ENCODE measurements around the gene RAB32.

RAB32 gene

GRCh38 chr6:146543211-146543939 is at the start of gene RAB32:
RAB32 (plus strand) TSS chr6:146543833; CDS start chr6:146543872, 39 bp downstream.
- DNase-seq (ENCODE audit: low read depth) = peak; percentile 78
- peak within 1 kb of the TSS; percentile 81 for H3K4me3 ChIP-seq (ENCODE audit: control insufficient read depth, low read depth, low read length)
- TF ChIP-seq, protein P1, sequence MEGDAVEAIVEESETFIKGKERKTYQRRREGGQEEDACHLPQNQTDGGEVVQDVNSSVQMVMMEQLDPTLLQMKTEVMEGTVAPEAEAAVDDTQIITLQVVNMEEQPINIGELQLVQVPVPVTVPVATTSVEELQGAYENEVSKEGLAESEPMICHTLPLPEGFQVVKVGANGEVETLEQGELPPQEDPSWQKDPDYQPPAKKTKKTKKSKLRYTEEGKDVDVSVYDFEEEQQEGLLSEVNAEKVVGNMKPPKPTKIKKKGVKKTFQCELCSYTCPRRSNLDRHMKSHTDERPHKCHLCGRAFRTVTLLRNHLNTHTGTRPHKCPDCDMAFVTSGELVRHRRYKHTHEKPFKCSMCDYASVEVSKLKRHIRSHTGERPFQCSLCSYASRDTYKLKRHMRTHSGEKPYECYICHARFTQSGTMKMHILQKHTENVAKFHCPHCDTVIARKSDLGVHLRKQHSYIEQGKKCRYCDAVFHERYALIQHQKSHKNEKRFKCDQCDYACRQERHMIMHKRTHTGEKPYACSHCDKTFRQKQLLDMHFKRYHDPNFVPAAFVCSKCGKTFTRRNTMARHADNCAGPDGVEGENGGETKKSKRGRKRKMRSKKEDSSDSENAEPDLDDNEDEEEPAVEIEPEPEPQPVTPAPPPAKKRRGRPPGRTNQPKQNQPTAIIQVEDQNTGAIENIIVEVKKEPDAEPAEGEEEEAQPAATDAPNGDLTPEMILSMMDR (IDR thresholded peaks at IDR 0.05; ENCODE audit: control insufficient read depth, insufficient read depth, low read depth, low read length, missing control alignments) = peak; percentile 43

DNA sequence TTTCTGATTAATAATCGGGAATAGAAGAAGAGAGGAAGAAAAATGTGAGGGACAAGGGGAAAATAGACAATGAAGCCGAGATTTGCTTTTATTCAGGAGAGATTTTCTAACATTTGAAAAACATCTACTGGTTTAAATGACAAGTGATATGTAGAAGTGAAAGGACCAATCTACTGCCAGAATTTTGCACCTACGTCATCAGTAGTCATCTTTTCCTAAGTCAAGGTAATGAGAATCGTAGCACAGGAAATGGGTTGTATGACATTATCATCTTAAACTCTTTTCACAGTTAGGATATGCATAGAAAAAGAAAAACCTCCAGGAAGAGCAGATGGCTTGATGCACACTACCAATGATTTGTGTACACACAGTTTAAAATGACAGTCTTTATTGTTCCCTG is 45.3 kb upstream of the RAB32 start:
- TF ChIP-seq, protein P1 (IDR thresholded peaks at IDR 0.05; ENCODE audit: control insufficient read depth, insufficient read depth, low read depth, low read length, missing control alignments) = no peak
- no peak for DNase-seq (ENCODE audit: low read depth)
- no peak overlapping the region for H3K4me3 ChIP-seq (ENCODE audit: control insufficient read depth, low read depth, low read length)

- H3K4me3 ChIP-seq (ENCODE audit: control insufficient read depth, low read depth, low read length) = no peak overlapping the region
- TF ChIP-seq, protein P1 (IDR thresholded peaks at IDR 0.05; ENCODE audit: control insufficient read depth, insufficient read depth, low read depth, low read length, missing control alignments) = no peak
- DNase-seq (ENCODE audit: low read depth) = no peak
These were observed 40.5 kb upstream of the RAB32 start for GRCh38 chr6:146503096-146503495.

DNA sequence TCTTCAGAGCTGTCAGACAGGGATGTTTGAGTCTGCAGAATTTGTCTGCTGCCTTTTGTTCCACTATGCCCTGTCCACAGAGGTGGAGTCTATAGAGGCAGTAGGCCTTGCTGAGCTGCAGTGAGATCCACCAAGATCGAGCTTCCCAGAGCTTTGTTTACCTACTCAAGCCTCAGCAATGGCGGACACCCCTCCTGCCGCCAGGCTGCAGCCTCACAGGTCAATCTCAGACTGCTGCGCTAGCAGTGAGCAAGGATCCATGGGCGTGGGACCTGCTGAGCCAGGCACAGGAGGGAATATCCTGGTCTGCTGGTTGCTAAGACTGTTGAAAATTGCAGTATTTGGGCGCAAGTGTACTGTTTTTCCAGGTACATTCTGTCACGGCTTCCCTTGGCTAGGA is 28.4 kb upstream of the RAB32 start:
- DNase-seq (ENCODE audit: low read depth) = no peak
- TF ChIP-seq, protein P1 (IDR thresholded peaks at IDR 0.05; ENCODE audit: control insufficient read depth, insufficient read depth, low read depth, low read length, missing control alignments) = no peak
- H3K4me3 ChIP-seq (ENCODE audit: control insufficient read depth, low read depth, low read length) = no peak overlapping the region

DNA sequence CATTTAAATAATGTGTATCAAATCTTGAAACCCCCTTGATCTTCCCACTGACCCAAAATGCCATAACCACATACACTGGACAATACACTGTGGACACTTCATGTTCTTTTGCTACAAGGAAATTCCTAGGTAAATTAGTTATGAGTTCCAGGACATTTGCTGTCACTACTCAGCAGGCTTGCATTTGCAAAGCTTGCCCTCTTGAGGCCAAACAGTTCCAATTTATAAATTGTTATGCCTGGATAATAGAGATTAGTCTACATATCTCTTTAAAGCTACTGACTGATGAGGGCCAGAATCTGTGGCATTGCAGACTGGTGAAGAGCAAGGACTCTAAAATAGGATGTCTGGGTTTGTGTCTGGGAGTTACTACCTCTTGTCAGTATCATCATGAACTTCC is 17.4 kb upstream of the RAB32 start:
- no peak for DNase-seq (ENCODE audit: low read depth)
- TF ChIP-seq, protein P1 (IDR thresholded peaks at IDR 0.05; ENCODE audit: control insufficient read depth, insufficient read depth, low read depth, low read length, missing control alignments) = peak; percentile 54
- no peak overlapping the region for H3K4me3 ChIP-seq (ENCODE audit: control insufficient read depth, low read depth, low read length)

DNA sequence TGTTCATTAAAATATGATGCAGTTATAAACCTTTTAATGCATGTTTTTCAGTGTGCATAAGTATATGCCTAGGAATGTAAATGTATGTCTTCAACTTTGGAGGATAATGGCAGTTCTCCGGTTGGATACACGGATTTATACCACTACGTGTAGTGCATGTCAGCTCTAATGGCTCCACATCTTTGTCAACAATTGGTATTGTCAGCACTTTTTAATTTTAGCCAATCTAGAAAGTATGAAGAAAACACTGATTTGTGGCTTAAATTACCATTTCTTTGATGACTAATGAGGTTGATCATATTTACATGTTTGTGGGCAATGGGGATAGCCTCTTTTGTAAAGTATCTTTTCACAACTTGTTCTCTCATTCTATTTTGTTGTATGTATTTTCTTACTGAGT is 10.9 kb upstream of the RAB32 start:
- no peak overlapping the region for H3K4me3 ChIP-seq (ENCODE audit: control insufficient read depth, low read depth, low read length)
- TF ChIP-seq, protein P1 (IDR thresholded peaks at IDR 0.05; ENCODE audit: control insufficient read depth, insufficient read depth, low read depth, low read length, missing control alignments) = no peak
- DNase-seq (ENCODE audit: low read depth) = no peak

All from AG09309 (cell line).